Right atrium auricular region (tissue), 2 donors: Measurements from ENCODE around the gene MXRA7. TPM values are rescaled to one million over a fixed set of nuclear protein-coding genes. Genes with fewer than 3 reads are reported as not detected.

Experiments used
- DNase-seq: peaks from one replicate; pipeline ENCODE4 v3.0.0-alpha.2; 2019; ENCODE audit warnings: low spot score
- H3K27ac ChIP-seq, 2 donors: fragments of 200-600 bp; sonication (generic); 1 replicate in 1 of 2; 2 replicates in 1 of 2; pipeline ENCODE4 v1.5.1; 2016 to 2019
- H3K27me3 ChIP-seq, 2 donors: fragments of 200-600 bp; sonication (generic); one replicate each; pipeline versions ENCODE4 v1.5.1 to v1.6.0; 2017 to 2019
- H3K36me3 ChIP-seq: fragments of 200-600 bp; sonication (generic); one replicate; pipeline ENCODE4 v1.5.1; 2016
- H3K4me1 ChIP-seq, 2 donors: fragments of 200-600 bp; sonication (generic); one replicate each; pipeline versions ENCODE4 v1.5.1 to v1.6.0; 2017 to 2019
- H3K4me3 ChIP-seq, 2 donors: fragments of 200-600 bp; sonication (generic); 1 replicate in 1 of 2; 2 replicates in 1 of 2; pipeline ENCODE4 v1.5.1; 2017 to 2019; ENCODE audit warnings: mild to moderate bottlenecking in 1 of 2, moderate library complexity in 1 of 2
- H3K9me3 ChIP-seq, 2 donors: fragments of 200-600 bp; sonication (generic); one replicate each; pipeline ENCODE4 v1.5.1; 2019
- total RNA-seq, 2 donors: library from RNA; depleted of rRNA; stranded (reverse); fragments of >200 nt; gene quantifications; one replicate each; pipeline ENCODE4 v1.1.0, GENCODE V29; 2016
- TF ChIP-seq, protein P1 (sequence below), 2 donors: fragments of 200-600 bp; sonication (generic); IDR thresholded peaks; one replicate each; pipeline ENCODE4 v1.5.1; 2019; ENCODE audit warnings: antibody characterized with exemption in 2 of 2

Gene MXRA7
- total RNA-seq, 2 donors from 2014 or later: 440 to 644 TPM

- H3K9me3 ChIP-seq: no peaks in the 10 kb centered on the region
- H3K27ac ChIP-seq: peak overlapping the region; percentile 98
- peak overlapping the region; percentile 62 to 90 for H3K4me3 ChIP-seq
- TF ChIP-seq, protein P1, sequence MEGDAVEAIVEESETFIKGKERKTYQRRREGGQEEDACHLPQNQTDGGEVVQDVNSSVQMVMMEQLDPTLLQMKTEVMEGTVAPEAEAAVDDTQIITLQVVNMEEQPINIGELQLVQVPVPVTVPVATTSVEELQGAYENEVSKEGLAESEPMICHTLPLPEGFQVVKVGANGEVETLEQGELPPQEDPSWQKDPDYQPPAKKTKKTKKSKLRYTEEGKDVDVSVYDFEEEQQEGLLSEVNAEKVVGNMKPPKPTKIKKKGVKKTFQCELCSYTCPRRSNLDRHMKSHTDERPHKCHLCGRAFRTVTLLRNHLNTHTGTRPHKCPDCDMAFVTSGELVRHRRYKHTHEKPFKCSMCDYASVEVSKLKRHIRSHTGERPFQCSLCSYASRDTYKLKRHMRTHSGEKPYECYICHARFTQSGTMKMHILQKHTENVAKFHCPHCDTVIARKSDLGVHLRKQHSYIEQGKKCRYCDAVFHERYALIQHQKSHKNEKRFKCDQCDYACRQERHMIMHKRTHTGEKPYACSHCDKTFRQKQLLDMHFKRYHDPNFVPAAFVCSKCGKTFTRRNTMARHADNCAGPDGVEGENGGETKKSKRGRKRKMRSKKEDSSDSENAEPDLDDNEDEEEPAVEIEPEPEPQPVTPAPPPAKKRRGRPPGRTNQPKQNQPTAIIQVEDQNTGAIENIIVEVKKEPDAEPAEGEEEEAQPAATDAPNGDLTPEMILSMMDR (IDR thresholded peaks at IDR 0.05): peak; percentile 37 to 65
- H3K36me3 ChIP-seq: peaks cover 6% of the 10 kb centered on the region
- peaks cover 0 to 78% of the 10 kb centered on the region in 2 donors for H3K4me1 ChIP-seq
- DNase-seq: no peak
- no peaks in the 10 kb centered on the region for H3K27me3 ChIP-seq
These were observed 2.6 kb downstream of the MXRA7 start for GRCh38 chr17:76707985-76708807.

- H3K4me3 ChIP-seq: no peak overlapping the region
- TF ChIP-seq, protein P1 (IDR thresholded peaks at IDR 0.05): no peak
- peak overlapping the region; percentile 98 for H3K27ac ChIP-seq
- H3K9me3 ChIP-seq: no peaks in the 10 kb centered on the region
- no peaks in the 10 kb centered on the region for H3K27me3 ChIP-seq
- peaks cover 0 to 81% of the 10 kb centered on the region in 2 donors for H3K4me1 ChIP-seq
- no peaks in the 10 kb centered on the region for H3K36me3 ChIP-seq
- no peak for DNase-seq
These were observed 3.9 kb downstream of the MXRA7 start for GRCh38 chr17:76706817-76707216.

- Histone ChIP-seq H3K4me1 (peaks cover 0 to 89% of the 10 kb centered on the region in 2 donors), H3K4me3 (no peak overlapping the region), H3K36me3 (no peaks in the 10 kb centered on the region), H3K27ac (peak overlapping the region; percentile 98), H3K27me3 (no peaks in the 10 kb centered on the region), H3K9me3 (no peaks in the 10 kb centered on the region)
- DNase-seq: no peak
- TF ChIP-seq, protein P1 (IDR thresholded peaks at IDR 0.05): no peak
These were observed 6.0 kb downstream of the MXRA7 start for GRCh38 chr17:76704805-76705204.

DNA sequence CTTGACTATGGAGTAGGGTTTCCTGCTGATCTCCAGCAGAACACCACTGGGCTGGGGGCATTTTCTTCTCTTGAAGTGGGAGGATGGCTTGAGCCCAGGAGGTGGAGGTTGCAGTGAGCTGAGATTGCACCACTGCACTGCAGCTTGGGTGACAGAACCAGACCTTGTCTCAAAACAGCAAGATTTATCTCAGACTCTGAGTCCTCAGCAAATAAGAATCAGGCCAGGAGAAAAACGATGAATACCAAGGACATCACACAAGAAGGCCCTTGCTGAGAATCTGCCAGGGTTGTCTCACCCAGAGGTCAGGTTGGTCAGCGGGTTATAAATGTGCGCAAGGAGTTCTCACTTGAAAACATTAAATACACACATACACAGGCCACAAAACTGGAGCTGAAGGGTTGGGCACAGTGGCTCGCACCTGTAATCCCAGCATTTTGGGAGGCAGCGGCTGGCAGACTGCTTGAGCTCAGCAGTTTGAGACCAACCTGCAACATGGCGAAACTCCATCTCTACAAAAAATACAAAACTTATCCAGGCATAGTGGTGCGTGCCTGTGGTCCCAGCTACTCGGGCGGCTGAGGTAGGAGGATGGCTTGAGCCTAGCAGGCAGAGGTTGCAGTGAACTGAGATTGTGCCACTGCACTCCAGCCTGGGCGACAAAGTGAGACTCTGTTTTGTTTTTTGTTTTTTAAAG is 7.7 kb downstream of the MXRA7 start:
- TF ChIP-seq, protein P1 (IDR thresholded peaks at IDR 0.05): no peak
- no peak for DNase-seq
- Histone ChIP-seq H3K27ac (peak overlapping the region; percentile 93 to 98), H3K36me3 (no peaks in the 10 kb centered on the region), H3K4me3 (no peak overlapping the region), H3K4me1 (peaks cover 0 to 89% of the 10 kb centered on the region in 2 donors), H3K9me3 (no peaks in the 10 kb centered on the region), H3K27me3 (no peaks in the 10 kb centered on the region)

GRCh38 chr17:76702076-76702475 is 8.7 kb downstream of the MXRA7 start:
- no peak for DNase-seq
- TF ChIP-seq, protein P1 (IDR thresholded peaks at IDR 0.05): no peak
- peak overlapping the region; percentile 93 to 98 for H3K27ac ChIP-seq
- no peaks in the 10 kb centered on the region for H3K27me3 ChIP-seq
- no peaks in the 10 kb centered on the region for H3K9me3 ChIP-seq
- peaks cover 0 to 90% of the 10 kb centered on the region in 2 donors for H3K4me1 ChIP-seq
- no peaks in the 10 kb centered on the region for H3K36me3 ChIP-seq
- H3K4me3 ChIP-seq: no peak overlapping the region
